Osteocyte (in vitro differentiated cells): ENCODE results near the gene FNBP1L. TPM values are rescaled to one million over a fixed set of nuclear protein-coding genes. Genes with fewer than 3 reads are reported as not detected.

Experiments used
- DNase-seq: peaks from one replicate; pipeline ENCODE4 v3.0.0; 2021; ENCODE audit warnings: mixed read lengths; ENCODE audit not compliant: unreplicated experiment; ENCODE audit errors: extremely low spot score
- H3K27ac Mint-ChIP-seq: one replicate; pipeline ENCODE4 v1.8.0; 2021; ENCODE audit warnings: mild to moderate bottlenecking, mixed read lengths; ENCODE audit not compliant: unreplicated experiment
- H3K27me3 Mint-ChIP-seq: one replicate; pipeline ENCODE4 v1.8.0; 2021; ENCODE audit warnings: mixed read lengths; ENCODE audit not compliant: unreplicated experiment
- H3K36me3 Mint-ChIP-seq: one replicate; pipeline ENCODE4 v1.8.0; 2021; ENCODE audit warnings: mixed read lengths; ENCODE audit not compliant: unreplicated experiment
- H3K4me1 Mint-ChIP-seq: one replicate; pipeline ENCODE4 v1.8.0; 2021; ENCODE audit warnings: mixed read lengths; ENCODE audit not compliant: unreplicated experiment
- H3K4me3 Mint-ChIP-seq: one replicate; pipeline ENCODE4 v1.8.0; 2021; ENCODE audit warnings: mild to moderate bottlenecking, moderate library complexity, mixed read lengths; ENCODE audit not compliant: unreplicated experiment
- H3K9me3 Mint-ChIP-seq: one replicate; pipeline ENCODE4 v1.8.0; 2021; ENCODE audit warnings: mixed read lengths; ENCODE audit not compliant: unreplicated experiment
- CTCF ChIP-seq: fragments of 200-600 bp; sonication (generic); IDR thresholded peaks from 2 replicates; pipeline ENCODE4 v1.5.0; 2021; ENCODE audit warnings: antibody characterized with exemption, mild to moderate bottlenecking, moderate library complexity
- total RNA-seq: library from RNA; stranded (reverse); gene quantifications from 2 replicates; pipeline ENCODE4 v1.2.1, GENCODE V29; 2021

FNBP1L gene
- total RNA-seq, 1 donor from 2014 or later = 63.3 TPM

- peaks cover 6% of the 10 kb centered on the region for H3K9me3 Mint-ChIP-seq
Measured at GRCh38 chr1:93521618-93522017, 73.7 kb downstream of the FNBP1L start.

GRCh38 chr1:93522721-93523120 is 74.8 kb downstream of the FNBP1L start:
- Mint-ChIP-seq H3K27me3 (no peaks in the 10 kb centered on the region), H3K36me3 (peaks cover 24% of the 10 kb centered on the region), H3K4me3 (no peak overlapping the region), H3K9me3 (peaks cover 6% of the 10 kb centered on the region), H3K4me1 (peaks cover 5% of the 10 kb centered on the region), H3K27ac (no peak overlapping the region)
- no peak for TF ChIP-seq CTCF
- DNase-seq = no peak

More at GRCh38 chr1:93521618-93522017, 73.7 kb downstream of the FNBP1L start:
- no peak for TF ChIP-seq CTCF
- Mint-ChIP-seq H3K27me3 (no peaks in the 10 kb centered on the region), H3K27ac (no peak overlapping the region), H3K36me3 (peaks cover 20% of the 10 kb centered on the region), H3K4me1 (peaks cover 5% of the 10 kb centered on the region), H3K4me3 (no peak overlapping the region)
- DNase-seq = no peak

- TF ChIP-seq CTCF = no peak
- H3K36me3 Mint-ChIP-seq = peaks cover 32% of the 10 kb centered on the region
- DNase-seq = no peak
- peaks cover 6% of the 10 kb centered on the region for H3K9me3 Mint-ChIP-seq
- H3K4me3 Mint-ChIP-seq = no peak overlapping the region
- no peaks in the 10 kb centered on the region for H3K27me3 Mint-ChIP-seq
- H3K4me1 Mint-ChIP-seq = no peaks in the 10 kb centered on the region
- no peak overlapping the region for H3K27ac Mint-ChIP-seq
Measured at GRCh38 chr1:93525431-93525830, 77.5 kb downstream of the FNBP1L start.

GRCh38 chr1:93526431-93526830 is 78.5 kb downstream of the FNBP1L start:
- TF ChIP-seq CTCF = no peak
- no peaks in the 10 kb centered on the region for H3K27me3 Mint-ChIP-seq
- no peak overlapping the region for H3K4me3 Mint-ChIP-seq
- H3K36me3 Mint-ChIP-seq = peaks cover 38% of the 10 kb centered on the region
- no peak for DNase-seq
- H3K9me3 Mint-ChIP-seq = peaks cover 5% of the 10 kb centered on the region
- no peak overlapping the region for H3K27ac Mint-ChIP-seq
- no peaks in the 10 kb centered on the region for H3K4me1 Mint-ChIP-seq

- H3K4me1 Mint-ChIP-seq = peaks cover under 1% of the 10 kb centered on the region
- H3K4me3 Mint-ChIP-seq = no peak overlapping the region
- peaks cover 45% of the 10 kb centered on the region for H3K36me3 Mint-ChIP-seq
- H3K27me3 Mint-ChIP-seq = no peaks in the 10 kb centered on the region
- DNase-seq = no peak
- TF ChIP-seq CTCF = no peak
- no peaks in the 10 kb centered on the region for H3K9me3 Mint-ChIP-seq
- no peak overlapping the region for H3K27ac Mint-ChIP-seq
Measured at GRCh38 chr1:93528412-93528811, 80.5 kb downstream of the FNBP1L start.
